ENCODE data around the gene SLC12A5.
"Not testable (repeated sequence)": the region's sequence is repeated elsewhere in the genome, so short reads cannot be mapped to it uniquely, and the experiment has no call there.

Gene SLC12A5

GRCh38 chr20:46089167-46089416, 60.1 kb downstream of the SLC12A5 start:
- no peak for TF ChIP-seq CTCF (conservative IDR thresholded peaks at IDR 0.05; ENCODE audit: low read depth)
- H3K27ac ChIP-seq: peak overlapping the region; percentile 90
- peak; percentile 53 for DNase-seq (ENCODE audit: low spot score)
- ChIA-PET CTCF (interaction anchor here (0.7 to 2.0 kb wide), 4 partner anchors 12 to 796 kb away, joined by 3 to 11 read pairs (median 6); no protein-coding TSS in a partner anchor), POLR2A (ENCODE audit: low non-redundant PET) (no interaction called here)

GRCh38 chr20:46089417-46090388, 60.7 kb downstream of the SLC12A5 start, which contains the start of gene NCOA5:
NCOA5 (minus strand) TSS chr20:46089962; CDS start chr20:46079424, 10,538 bp downstream.
- peak; percentile 48 for TF ChIP-seq CTCF (conservative IDR thresholded peaks at IDR 0.05; ENCODE audit: low read depth)
- CTCF ChIA-PET: interaction anchor here (1.9 kb wide), 1 partner anchor 120 kb away, joined by 8 read pairs; no protein-coding TSS in a partner anchor
- peak within 1 kb of the TSS; percentile 90 for H3K27ac ChIP-seq
- POLR2A ChIA-PET (ENCODE audit: low non-redundant PET): no interaction called here
- peak; percentile 99 for DNase-seq (ENCODE audit: low spot score)

GRCh38 chr20:46091622-46092535, 62.9 kb downstream of the SLC12A5 start:
- H3K27ac ChIP-seq; POLR2A ChIA-PET (ENCODE audit: low non-redundant PET); DNase-seq (ENCODE audit: low spot score): not testable (repeated sequence)
- CTCF ChIA-PET: interaction anchor here (0.6 kb wide), 1 partner anchor 31 kb away, joined by 3 read pairs; no protein-coding TSS in a partner anchor

- DNase-seq (ENCODE audit: low spot score): no peak
- TF ChIP-seq CTCF (conservative IDR thresholded peaks at IDR 0.05; ENCODE audit: low read depth): no peak
- H3K27ac ChIP-seq: no peak overlapping the region
- POLR2A ChIA-PET (ENCODE audit: low non-redundant PET): no interaction called here
- CTCF ChIA-PET: no interaction called here
Measured at GRCh38 chr20:46093531-46093930, 64.5 kb downstream of the SLC12A5 start.

GRCh38 chr20:46099491-46100287, 70.7 kb downstream of the SLC12A5 start:
- no peak for TF ChIP-seq CTCF (conservative IDR thresholded peaks at IDR 0.05; ENCODE audit: low read depth)
- DNase-seq (ENCODE audit: low spot score): no peak
- H3K27ac ChIP-seq: no peak overlapping the region
- CTCF ChIA-PET: interaction anchor here (0.7 kb wide), 1 partner anchor 29 kb away, joined by 6 read pairs; no protein-coding TSS in a partner anchor
- POLR2A ChIA-PET (ENCODE audit: low non-redundant PET): no interaction called here

- H3K27ac ChIP-seq; DNase-seq (ENCODE audit: low spot score); POLR2A ChIA-PET (ENCODE audit: low non-redundant PET): not testable (repeated sequence)
- CTCF ChIA-PET: interaction anchor here (0.7 kb wide), 1 partner anchor 29 kb away, joined by 6 read pairs; no protein-coding TSS in a partner anchor
Measured at GRCh38 chr20:46100444-46100843, 71.4 kb downstream of the SLC12A5 start.

- DNase-seq (ENCODE audit: low spot score): no peak
- CTCF ChIA-PET: interaction anchor here (0.6 kb wide), 1 partner anchor 384 kb away, joined by 3 read pairs; no protein-coding TSS in a partner anchor
- H3K27ac ChIP-seq: no peak overlapping the region
- POLR2A ChIA-PET (ENCODE audit: low non-redundant PET): no interaction called here
- no peak for TF ChIP-seq CTCF (conservative IDR thresholded peaks at IDR 0.05; ENCODE audit: low read depth)
Measured at GRCh38 chr20:46100988-46101387, 72.0 kb downstream of the SLC12A5 start.

All from RWPE1 (cell line).